Adipocyte (in vitro differentiated cells): ENCODE results near the gene GLTP.
"Not testable (repeated sequence)": the region's sequence is repeated elsewhere in the genome, so short reads cannot be mapped to it uniquely, and the experiment has no call there.

ENCODE experiments used
- DNase-seq: peaks from one replicate; pipeline ENCODE4 v3.0.0-alpha.2; 2015; ENCODE audit warnings: low read depth
- H3K27me3 ChIP-seq: replicated peaks from 2 replicates; pipeline ENCODE4 v1.7.0; 2013; ENCODE audit warnings: mild to moderate bottlenecking, low read length, moderate library complexity; ENCODE audit not compliant: control insufficient read depth, insufficient read depth
- H3K36me3 ChIP-seq: 2 replicates; pipeline ENCODE4 v1.7.0; 2013; ENCODE audit warnings: low read length, mild to moderate bottlenecking, moderate library complexity; ENCODE audit not compliant: control insufficient read depth, insufficient read depth, severe bottlenecking
- H3K4me1 ChIP-seq: 2 replicates; pipeline ENCODE4 v1.7.0; 2013; ENCODE audit warnings: mild to moderate bottlenecking, low read length, moderate library complexity; ENCODE audit not compliant: control insufficient read depth, insufficient read depth
- H3K4me3 ChIP-seq: 2 replicates; pipeline ENCODE4 v1.7.0; 2013; ENCODE audit warnings: mild to moderate bottlenecking, low read length, moderate library complexity
- H3K9ac ChIP-seq: 2 replicates; pipeline ENCODE4 v1.7.0; 2013; ENCODE audit warnings: mild to moderate bottlenecking, low read length, moderate library complexity
- H3K9me3 ChIP-seq: 2 replicates; pipeline ENCODE4 v1.7.0; 2013; ENCODE audit warnings: mild to moderate bottlenecking, low read length, moderate library complexity; ENCODE audit not compliant: control insufficient read depth

Gene GLTP

DNA sequence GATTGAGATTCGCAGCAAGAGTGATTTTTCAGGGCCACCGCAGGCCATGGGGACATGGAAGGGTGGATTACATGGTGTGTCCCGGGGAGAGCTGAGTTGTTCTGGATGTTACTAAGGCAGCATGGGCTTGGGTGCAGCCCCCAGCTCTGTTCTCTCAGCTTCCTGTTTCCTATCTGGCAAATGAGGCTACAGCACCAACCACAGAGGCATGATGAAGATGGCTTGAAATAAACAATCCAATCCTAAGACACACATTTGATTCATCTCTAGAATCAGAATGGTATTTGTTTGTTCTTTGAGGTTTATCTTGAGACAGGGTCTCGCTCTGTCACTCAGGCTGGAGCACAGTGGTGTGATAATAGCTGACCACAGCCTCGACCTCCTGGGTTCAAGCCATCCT is 21.6 kb downstream of the GLTP start:
- Histone ChIP-seq H3K4me1 (no peaks in the 10 kb centered on the region), H3K36me3 (peaks cover 26% of the 10 kb centered on the region), H3K9me3 (no peaks in the 10 kb centered on the region), H3K27me3 (no peaks in the 10 kb centered on the region), H3K9ac (no peak overlapping the region), H3K4me3 (no peak overlapping the region)
- DNase-seq: no peak

DNA sequence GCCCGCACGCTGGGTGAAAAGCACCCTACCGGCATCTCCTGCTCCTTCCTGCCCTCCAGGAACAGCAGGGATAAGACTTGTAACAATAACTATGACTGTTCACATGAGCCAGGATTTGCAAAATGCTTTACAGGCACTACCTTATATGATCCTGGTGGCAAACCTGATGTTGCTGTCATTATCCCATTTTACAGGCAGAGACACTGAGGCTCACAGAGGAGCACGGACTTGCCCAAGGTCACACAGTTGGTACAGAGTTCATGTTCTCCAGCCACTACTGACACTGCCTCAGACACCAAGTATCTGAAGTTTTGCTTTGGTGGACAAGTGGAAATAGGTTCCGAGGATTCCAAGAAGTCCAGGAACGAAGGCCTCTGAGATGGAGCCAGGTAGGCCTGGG is 22.6 kb downstream of the GLTP start:
- Histone ChIP-seq H3K9ac (no peak overlapping the region), H3K4me1 (no peaks in the 10 kb centered on the region), H3K9me3 (no peaks in the 10 kb centered on the region), H3K36me3 (peaks cover 26% of the 10 kb centered on the region), H3K27me3 (no peaks in the 10 kb centered on the region), H3K4me3 (no peak overlapping the region)
- no peak for DNase-seq

DNA sequence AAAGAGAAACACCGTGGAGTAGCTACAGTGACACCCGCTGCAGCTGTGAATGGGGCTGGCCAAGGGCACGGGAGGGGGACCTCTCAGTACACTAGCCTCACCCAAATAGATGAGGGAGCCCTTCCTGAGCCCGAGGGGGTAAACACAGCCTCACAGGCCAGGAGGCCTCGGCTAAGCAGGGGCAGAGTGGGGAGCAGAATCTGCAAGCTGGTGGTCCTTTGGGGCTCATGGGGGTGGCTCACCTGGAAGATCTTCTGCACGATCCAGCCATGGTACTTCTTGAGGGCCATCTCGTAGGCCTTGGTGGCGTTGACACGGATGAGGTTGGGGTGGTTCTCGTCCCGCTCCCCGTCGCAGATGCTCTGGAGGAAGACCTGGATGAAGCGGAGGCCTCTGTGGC is 25.0 kb downstream of the GLTP start:
- Histone ChIP-seq H3K27me3 (no peaks in the 10 kb centered on the region), H3K36me3 (peaks cover 29% of the 10 kb centered on the region), H3K9ac (no peak overlapping the region), H3K9me3 (no peaks in the 10 kb centered on the region), H3K4me3 (no peak overlapping the region), H3K4me1 (no peaks in the 10 kb centered on the region)
- no peak for DNase-seq

DNA sequence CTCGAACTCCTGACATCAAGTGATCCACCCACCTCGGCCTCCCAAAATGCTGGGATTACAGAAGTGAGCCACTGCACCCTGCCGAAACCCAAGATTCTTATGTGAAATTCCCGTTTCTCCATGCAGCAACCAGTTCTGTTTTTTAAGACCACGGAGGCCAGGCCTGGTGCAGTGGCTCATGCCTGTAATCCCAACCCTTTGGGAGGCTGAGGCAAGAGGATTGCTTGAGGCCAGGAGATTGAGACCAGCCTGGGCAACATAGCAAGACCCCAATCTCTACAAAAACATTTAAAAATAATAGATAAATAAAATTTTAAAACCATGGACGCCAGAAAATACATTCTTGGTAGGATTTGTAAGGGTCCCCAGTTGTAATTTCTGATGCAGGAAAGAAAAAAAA is 29.8 kb downstream of the GLTP start:
- H3K27me3 ChIP-seq, DNase-seq, H3K4me3 ChIP-seq, H3K9me3 ChIP-seq, H3K9ac ChIP-seq, H3K4me1 ChIP-seq: not testable (repeated sequence)
- H3K36me3 ChIP-seq: peaks cover 15% of the 10 kb centered on the region

DNA sequence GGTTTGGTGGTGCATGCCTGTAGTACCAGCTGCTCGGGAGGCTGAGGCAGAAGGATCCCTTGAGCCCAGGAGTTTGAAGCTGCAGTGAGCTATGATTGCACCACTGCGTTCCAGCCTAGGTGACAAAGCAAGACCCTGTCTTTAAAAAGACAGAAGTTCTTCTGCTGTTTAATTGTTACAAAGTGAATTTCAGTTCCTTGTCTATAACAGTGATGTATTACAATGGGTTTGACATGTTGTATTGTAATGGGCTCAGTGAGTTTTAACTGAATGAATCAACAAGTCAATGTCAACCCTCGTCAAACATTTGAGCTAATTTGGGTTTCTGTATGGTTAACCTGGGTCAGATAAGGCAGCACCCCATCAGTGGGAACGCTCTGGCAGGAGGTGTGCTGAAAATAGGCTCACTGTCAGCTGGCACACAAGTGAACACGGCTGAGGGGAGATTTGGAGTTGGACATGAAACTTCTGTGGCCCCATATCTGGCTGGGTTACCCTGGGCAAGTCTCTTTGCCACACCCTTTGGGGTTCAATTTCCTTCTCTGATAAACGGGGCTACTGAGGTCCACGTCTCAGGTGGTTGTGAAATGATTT is 33.1 kb downstream of the GLTP start:
- no peak overlapping the region for H3K9ac ChIP-seq
- H3K4me1 ChIP-seq: no peaks in the 10 kb centered on the region
- H3K27me3 ChIP-seq: no peaks in the 10 kb centered on the region
- no peaks in the 10 kb centered on the region for H3K9me3 ChIP-seq
- H3K4me3 ChIP-seq: no peak overlapping the region
- no peaks in the 10 kb centered on the region for H3K36me3 ChIP-seq
- DNase-seq: no peak

DNA sequence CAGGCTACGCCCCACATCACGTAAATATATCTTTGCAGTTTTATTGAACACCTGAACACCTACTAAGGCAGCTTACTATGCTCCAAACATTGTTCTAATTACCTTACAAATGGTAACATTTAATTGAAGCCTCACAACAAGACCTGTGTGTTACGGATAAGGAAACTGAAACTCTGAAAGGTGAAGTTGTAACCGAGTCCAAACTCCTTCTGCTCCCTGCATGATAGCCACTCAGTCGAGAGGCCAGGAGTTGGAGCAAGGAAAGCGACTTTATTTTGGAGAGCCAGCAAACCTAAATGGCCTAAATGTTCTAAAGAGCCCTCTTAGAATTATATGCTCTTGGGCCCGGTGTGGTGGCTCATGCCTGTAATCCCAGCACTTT is 34.5 kb downstream of the GLTP start:
- H3K4me1 ChIP-seq: no peaks in the 10 kb centered on the region
- peak overlapping the region; percentile 80 for H3K9ac ChIP-seq
- no peak for DNase-seq
- H3K27me3 ChIP-seq: no peaks in the 10 kb centered on the region
- H3K9me3 ChIP-seq: no peaks in the 10 kb centered on the region
- no peaks in the 10 kb centered on the region for H3K36me3 ChIP-seq
- H3K4me3 ChIP-seq: peak overlapping the region; percentile 74

DNA sequence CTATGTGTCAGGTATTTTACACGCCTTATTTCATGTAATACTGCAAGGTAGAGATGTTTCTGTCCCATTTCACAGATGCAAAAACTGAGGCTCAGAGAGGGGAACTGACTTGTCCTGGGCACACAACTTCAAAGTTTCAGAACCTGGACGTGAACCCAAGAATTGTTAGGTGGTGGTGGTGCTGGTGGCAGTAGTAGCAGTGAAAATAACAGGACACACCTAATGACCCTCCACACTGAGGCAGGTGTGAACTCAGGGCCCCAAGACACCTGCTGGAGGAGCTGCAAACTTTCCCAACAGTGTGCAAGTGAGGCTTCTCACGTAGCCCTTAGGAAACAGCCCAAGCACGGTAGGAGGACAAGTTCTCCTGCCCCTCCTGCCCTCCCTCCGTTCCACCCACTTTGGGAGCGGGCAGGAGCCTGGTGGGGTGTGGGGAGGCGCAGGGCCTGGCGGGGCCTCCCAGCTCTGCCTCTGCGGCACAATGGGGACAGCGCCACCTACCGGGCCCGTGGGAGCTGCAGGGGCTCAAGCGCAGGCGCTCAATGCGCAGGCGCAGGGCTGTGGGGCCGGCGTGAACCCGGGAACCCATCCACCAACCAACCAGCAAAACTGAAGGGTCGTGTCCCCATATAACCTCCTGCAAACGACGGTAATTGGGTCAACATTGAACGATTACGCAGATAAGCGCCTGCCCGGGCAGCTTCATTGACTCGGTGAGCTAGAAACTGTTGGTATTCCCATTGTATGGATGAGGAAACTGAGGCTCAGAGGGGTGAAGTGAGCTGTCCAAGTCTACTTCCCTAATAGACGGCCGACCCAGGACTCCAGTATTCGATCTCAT is 35.1 kb downstream of the GLTP start:
- peak; percentile 93 for DNase-seq
- H3K27me3 ChIP-seq: no peaks in the 10 kb centered on the region
- H3K36me3 ChIP-seq: no peaks in the 10 kb centered on the region
- H3K9ac ChIP-seq: peak overlapping the region; percentile 80
- no peaks in the 10 kb centered on the region for H3K9me3 ChIP-seq
- no peaks in the 10 kb centered on the region for H3K4me1 ChIP-seq
- peak overlapping the region; percentile 74 for H3K4me3 ChIP-seq

DNA sequence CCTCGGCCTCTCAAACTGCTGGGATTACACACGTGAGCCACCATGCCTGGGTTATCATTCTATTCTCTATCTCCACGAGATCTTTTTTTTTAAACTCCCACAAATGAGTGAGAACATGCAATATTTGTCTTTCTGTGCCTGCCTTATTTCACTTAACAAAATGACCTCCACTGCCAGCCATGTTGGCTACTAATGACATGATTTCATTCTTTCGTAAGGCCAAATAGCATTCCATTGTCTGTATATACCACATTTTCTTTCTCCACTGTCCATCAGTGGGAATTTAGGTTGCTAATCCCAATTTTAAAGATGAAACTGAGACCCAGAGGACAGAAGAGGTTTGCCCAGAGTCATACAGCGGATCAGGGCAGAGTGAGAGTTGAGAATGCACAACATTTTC is 36.2 kb downstream of the GLTP start:
- no peak overlapping the region for H3K4me3 ChIP-seq
- no peaks in the 10 kb centered on the region for H3K36me3 ChIP-seq
- DNase-seq: no peak
- no peak overlapping the region for H3K9ac ChIP-seq
- H3K9me3 ChIP-seq: no peaks in the 10 kb centered on the region
- H3K4me1 ChIP-seq: no peaks in the 10 kb centered on the region
- no peaks in the 10 kb centered on the region for H3K27me3 ChIP-seq

DNA sequence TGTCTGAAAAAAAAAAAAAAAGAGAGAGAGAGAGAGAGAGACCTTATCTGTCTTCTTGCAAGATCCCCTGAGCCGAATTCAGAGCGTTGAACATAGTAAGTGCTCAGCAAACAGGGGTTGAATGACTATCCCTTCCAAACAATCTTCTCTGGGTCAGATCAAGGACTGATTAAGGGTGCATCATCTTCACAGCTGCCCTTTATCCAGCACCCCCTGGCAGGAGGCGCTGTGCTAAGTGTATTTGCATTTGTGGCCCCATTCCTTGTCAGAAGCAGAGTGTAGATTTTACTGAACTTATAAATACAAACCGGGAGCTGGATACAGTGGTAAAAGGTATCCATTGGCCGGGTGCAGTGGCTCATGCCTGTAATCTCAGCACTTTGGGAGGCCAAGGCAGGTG is 38.3 kb downstream of the GLTP start:
- H3K9ac ChIP-seq: no peak overlapping the region
- no peak for DNase-seq
- H3K4me3 ChIP-seq: no peak overlapping the region
- no peaks in the 10 kb centered on the region for H3K27me3 ChIP-seq
- H3K36me3 ChIP-seq: no peaks in the 10 kb centered on the region
- no peaks in the 10 kb centered on the region for H3K9me3 ChIP-seq
- H3K4me1 ChIP-seq: no peaks in the 10 kb centered on the region

DNA sequence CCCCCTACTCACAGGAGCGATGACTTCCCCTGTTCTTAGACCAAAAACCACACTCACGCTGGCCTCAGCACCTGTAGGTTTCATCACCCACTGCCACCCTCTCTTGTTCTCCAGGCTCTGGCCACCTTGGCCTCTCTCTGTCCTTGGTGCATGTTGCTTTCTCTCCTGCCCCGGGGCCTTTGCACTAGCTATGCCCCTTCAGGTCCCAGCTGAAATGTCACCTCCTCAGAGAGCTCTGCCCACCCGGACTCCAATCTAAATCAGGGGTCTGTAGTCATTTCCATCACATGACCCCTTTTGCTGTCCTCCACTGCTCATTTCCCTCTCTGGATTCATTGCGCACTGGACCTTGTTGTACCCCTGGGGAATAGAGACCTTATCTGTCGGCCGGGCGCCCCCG is 39.0 kb downstream of the GLTP start:
- no peak overlapping the region for H3K4me3 ChIP-seq
- H3K9ac ChIP-seq: no peak overlapping the region
- H3K27me3 ChIP-seq: no peaks in the 10 kb centered on the region
- no peaks in the 10 kb centered on the region for H3K4me1 ChIP-seq
- H3K36me3 ChIP-seq: no peaks in the 10 kb centered on the region
- DNase-seq: no peak
- no peaks in the 10 kb centered on the region for H3K9me3 ChIP-seq

DNA sequence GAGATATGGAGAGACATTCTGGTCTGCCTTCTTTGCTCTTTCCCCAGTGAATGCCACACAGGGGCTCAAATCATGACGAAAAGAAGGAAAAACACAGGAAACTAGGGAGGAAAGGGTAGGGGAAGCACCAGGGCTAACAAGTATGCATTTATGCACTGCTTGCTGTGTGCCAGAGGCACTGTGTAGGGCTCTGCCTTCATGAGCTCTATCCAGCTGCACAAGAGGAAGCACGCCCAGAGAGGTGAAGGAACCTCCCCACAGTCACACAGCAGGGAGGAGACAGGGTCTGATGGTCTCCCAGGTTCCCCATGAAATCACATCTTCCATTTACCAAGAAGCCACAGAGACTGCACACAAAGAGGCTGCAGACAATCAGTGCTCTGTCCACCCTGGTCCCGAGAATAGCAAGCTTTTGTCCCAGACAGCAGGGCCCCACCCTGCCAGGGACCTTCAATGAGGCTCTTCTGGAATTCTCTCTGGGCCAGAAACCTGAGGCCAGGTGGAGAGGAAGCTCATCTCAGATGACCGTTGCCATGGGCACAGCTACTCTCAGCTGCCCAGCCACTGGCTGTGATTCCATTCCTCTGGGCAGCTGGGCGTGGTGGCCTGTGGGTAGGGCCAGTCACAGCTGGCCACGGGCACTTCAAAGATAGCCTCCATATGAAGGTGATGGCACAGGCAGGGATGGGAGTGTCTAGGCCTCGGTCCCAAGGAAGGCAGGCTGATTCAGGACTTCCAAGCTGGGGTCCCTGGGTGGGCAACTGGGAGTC is 39.9 kb downstream of the GLTP start:
- Histone ChIP-seq H3K9ac (no peak overlapping the region), H3K27me3 (no peaks in the 10 kb centered on the region), H3K36me3 (no peaks in the 10 kb centered on the region), H3K4me3 (no peak overlapping the region), H3K9me3 (no peaks in the 10 kb centered on the region), H3K4me1 (no peaks in the 10 kb centered on the region)
- no peak for DNase-seq
